Jurkat, Clone E6-1 (cell line): ENCODE measurements around the gene GDPD2. TPM values are rescaled to one million over a fixed set of nuclear protein-coding genes. Genes with fewer than 3 reads are reported as not detected.
"Not testable (repeated sequence)": the region's sequence is repeated elsewhere in the genome, so short reads cannot be mapped to it uniquely, and the experiment has no call there.

ENCODE experiments used
- DNase-seq: peaks from one replicate; pipeline ENCODE4 v3.0.0-alpha.2; 2011; ENCODE audit warnings: low read depth, low spot score
- H3K4me3 ChIP-seq: 2 replicates; pipeline ENCODE4 v1.5.1; 2011; ENCODE audit warnings: mild to moderate bottlenecking, low read length, control low read depth, moderate library complexity
- polyA plus RNA-seq: library from polyadenylated mRNA; unstranded; fragments of >200 nt; gene quantifications from one replicate; pipeline ENCODE4 v1.2.1, GENCODE V29; 2012; ENCODE audit warnings: missing spikeins; ENCODE audit not compliant: insufficient read length, insufficient read depth

The GDPD2 gene, protein sequence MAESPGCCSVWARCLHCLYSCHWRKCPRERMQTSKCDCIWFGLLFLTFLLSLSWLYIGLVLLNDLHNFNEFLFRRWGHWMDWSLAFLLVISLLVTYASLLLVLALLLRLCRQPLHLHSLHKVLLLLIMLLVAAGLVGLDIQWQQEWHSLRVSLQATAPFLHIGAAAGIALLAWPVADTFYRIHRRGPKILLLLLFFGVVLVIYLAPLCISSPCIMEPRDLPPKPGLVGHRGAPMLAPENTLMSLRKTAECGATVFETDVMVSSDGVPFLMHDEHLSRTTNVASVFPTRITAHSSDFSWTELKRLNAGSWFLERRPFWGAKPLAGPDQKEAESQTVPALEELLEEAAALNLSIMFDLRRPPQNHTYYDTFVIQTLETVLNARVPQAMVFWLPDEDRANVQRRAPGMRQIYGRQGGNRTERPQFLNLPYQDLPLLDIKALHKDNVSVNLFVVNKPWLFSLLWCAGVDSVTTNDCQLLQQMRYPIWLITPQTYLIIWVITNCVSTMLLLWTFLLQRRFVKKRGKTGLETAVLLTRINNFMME
- polyA plus RNA-seq: not detected

GRCh38 chrX:70422851-70423341 lies at the start of gene GDPD2:
GDPD2 (plus strand) TSS chrX:70423314; CDS start chrX:70424985, 1,671 bp downstream.
- no peak for DNase-seq
- H3K4me3 ChIP-seq: no peak within 1 kb of the TSS

DNA sequence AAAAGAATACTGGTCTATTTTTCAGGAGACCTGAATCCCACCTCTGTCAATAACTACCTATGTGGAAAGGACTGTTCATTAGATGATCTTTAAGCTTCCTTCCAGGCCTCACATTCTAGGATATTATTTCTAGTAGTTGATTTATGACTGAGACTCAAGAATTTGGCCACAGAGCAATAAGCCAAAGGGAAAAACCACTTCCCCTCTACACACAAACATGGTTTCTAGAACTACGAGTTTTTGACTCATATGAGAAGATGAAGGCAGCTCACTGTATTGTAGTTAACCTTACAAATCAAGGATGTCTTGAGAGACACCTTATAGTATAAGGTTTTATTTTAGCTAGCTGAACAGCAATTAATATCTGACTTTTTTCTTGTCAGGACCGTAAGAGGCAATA lies 36.9 kb upstream of the GDPD2 start:
- no peak overlapping the region for H3K4me3 ChIP-seq
- no peak for DNase-seq

GRCh38 chrX:70398899-70399298 lies 24.2 kb upstream of the GDPD2 start:
- DNase-seq: no peak
- H3K4me3 ChIP-seq: no peak overlapping the region

- DNase-seq, H3K4me3 ChIP-seq: not testable (repeated sequence)
Observed at GRCh38 chrX:70400181-70400580, 22.9 kb upstream of the GDPD2 start.

DNA sequence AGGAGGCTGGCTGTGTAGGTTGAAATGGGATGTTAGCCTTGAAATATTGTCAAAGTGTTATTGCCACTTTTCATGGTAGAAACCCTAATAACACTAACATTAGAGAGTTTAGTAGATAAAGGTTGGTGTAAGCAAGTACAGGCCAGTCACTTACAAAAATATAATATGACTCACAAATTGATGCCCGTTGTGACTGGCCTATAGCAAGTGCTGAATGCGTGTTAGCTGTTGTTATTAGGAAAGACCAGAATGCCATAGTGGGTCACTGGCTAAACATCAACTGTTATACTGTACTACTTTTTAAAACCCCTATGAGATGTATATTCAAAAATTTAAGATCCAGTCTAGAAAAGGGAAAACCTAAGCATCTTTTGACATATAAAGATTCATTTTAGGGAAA lies 20.4 kb upstream of the GDPD2 start:
- DNase-seq: no peak
- H3K4me3 ChIP-seq: no peak overlapping the region

- no peak for DNase-seq
- H3K4me3 ChIP-seq: no peak overlapping the region
Observed at GRCh38 chrX:70405003-70405402, 18.1 kb upstream of the GDPD2 start.

DNA sequence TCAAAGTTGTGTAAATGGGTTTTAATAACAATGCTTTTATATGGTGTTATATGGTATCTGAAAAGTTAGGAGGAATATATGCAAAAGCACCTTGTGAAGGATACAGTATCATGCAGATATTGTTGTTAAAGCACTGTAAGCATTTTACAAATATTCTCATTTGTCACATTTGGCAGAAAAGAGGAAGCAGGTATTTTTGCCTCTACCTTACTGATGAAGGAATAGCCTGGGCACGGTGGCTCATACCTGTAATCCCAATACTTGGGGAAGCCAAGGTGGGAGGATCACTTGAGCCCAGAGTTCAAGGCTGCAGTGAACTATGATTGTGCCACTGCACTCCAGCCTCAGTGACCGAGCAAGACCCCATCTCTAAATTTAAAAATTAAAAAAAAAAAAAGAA lies 12.2 kb upstream of the GDPD2 start:
- H3K4me3 ChIP-seq: no peak overlapping the region
- DNase-seq: no peak

GRCh38 chrX:70411475-70411874 lies 11.6 kb upstream of the GDPD2 start:
- no peak overlapping the region for H3K4me3 ChIP-seq
- DNase-seq: no peak

DNA sequence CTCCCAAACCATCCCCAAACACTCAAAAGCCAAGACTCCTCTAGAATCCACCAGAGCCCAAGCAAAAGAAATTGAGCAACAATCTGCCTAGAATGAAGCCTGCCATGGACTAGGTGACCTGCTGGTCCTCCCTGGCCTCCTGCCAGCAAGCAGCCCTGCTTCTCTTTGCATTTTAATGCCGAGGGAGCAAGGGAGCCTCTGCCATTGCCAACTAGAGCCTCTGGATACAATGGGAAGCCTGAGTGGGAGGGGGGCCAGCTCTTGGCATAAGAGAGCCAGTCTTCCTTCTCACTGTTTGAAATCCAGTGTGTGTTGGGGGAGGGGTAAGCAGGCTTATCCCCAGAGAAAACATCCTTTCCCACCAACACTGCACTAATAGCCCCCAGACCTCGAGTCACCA lies 1.5 kb upstream of the GDPD2 start:
- no peak for DNase-seq
- no peak overlapping the region for H3K4me3 ChIP-seq

- H3K4me3 ChIP-seq: no peak overlapping the region
Observed at GRCh38 chrX:70423936-70424675, 992 bp downstream of the GDPD2 start.

DNA sequence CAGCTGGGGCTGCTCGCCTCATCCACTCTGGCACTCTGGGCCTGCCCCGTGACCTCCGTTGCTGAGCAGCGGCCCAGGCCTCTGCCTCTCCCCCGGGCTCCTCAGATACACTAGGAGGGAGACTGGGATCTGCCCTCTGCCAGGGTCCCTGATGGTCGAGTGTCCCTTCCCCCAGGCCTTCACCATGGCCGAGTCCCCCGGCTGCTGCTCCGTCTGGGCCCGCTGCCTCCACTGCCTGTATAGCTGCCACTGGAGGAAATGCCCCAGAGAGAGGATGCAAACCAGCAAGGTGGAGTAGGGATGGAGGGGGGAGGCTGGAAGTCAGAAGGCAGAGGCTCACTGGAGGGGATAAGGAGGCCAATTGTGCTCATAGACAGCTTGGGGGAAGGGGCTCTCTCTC lies 1.7 kb downstream of the GDPD2 start:
- no peak overlapping the region for H3K4me3 ChIP-seq
- no peak for DNase-seq

More at GRCh38 chrX:70423936-70424675, 992 bp downstream of the GDPD2 start:
- DNase-seq: no peak

DNA sequence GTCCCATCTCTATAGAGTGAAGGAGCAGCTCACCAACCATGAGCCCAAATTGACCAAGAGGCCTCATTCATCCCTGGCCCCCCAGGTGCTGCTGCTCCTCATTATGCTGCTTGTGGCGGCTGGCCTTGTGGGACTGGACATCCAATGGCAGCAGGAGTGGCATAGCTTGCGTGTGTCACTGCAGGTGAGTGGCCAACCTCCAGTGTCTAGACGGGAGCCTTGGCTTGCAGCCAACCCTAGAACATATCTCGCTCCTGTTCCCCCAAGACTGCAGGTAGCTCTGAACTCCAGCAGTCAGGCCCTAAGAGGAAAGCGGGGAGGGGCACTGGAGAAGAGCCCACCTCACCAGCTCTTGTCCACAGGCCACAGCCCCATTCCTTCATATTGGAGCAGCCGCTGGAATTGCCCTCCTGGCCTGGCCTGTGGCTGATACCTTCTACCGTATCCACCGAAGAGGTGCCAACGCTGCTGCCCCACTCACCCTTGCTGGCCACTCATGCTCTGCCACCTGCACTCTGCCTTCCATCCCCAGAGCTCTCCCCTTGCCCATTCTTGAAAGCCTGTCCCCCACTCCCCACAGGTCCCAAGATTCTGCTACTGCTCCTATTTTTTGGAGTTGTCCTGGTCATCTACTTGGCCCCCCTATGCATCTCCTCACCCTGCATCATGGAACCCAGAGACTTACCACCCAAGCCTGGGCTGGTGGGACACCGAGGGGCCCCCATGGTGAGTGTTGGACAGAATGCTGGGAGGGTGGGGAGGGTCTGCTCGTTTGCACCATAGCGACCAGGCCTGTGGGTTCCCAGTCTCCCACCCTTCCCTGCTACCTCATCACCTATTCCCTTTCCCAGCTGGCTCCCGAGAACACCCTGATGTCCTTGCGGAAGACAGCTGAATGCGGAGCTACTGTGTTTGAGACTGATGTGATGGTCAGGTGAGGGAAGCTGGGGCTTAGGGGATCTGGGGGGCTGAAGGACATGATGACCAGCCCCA lies 3.5 kb downstream of the GDPD2 start:
- no peak overlapping the region for H3K4me3 ChIP-seq
- DNase-seq: no peak

- DNase-seq: no peak
Observed at GRCh38 chrX:70427365-70427764, 4.3 kb downstream of the GDPD2 start.

DNA sequence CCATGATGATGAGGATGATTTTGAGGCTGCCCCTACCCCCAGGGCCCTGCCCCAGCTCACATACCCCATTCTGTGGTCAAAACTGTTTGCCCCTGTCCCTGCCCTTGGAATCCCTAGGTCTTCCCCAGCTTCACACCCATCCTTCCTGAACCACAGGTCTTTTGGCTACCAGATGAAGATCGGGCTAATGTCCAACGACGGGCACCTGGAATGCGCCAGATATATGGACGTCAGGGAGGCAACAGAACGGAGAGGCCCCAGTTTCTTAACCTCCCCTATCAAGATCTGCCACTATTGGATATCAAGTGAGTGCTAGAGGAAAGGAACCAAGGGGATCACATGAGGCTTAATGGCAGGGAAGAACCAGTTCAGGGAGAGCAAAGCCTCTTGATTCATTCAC lies 6.6 kb downstream of the GDPD2 start:
- DNase-seq: no peak
- H3K4me3 ChIP-seq: no peak overlapping the region

More at GRCh38 chrX:70427365-70427764, 4.3 kb downstream of the GDPD2 start:
- no peak overlapping the region for H3K4me3 ChIP-seq

GRCh38 chrX:70432936-70433847 lies 10.1 kb downstream of the GDPD2 start:
- H3K4me3 ChIP-seq: peak overlapping the region; percentile 64
- no peak for DNase-seq

GRCh38 chrX:70433848-70434351 lies 10.8 kb downstream of the GDPD2 start:
- peak; percentile 35 for DNase-seq
- peak overlapping the region; percentile 64 for H3K4me3 ChIP-seq

DNA sequence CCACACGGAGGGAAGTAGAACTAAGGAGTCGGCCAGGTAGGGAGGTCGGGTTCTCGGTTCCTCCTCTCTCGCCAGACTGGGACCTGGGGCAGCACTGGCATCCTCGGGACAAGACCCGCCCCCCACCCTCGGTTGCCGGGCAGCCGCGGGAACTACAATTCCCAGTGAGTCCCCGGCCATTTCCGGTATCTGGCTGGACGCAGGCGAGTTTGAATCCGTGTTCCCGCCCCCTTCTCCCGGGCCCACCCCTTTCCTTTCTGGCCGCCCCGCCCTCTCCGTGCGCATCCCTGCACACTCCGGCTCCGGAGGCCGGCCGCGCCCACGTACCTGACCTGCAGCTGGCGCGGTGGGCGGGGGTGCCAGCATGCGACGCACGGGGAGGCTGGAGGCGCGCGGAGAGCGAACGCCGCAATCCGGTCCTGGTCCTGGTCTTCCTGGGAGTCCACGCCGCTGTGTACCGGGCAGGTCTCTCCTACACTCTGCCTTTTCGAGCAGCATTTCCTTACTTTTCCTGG lies 11.3 kb downstream of the GDPD2 start:
- DNase-seq: no peak
- peak overlapping the region; percentile 64 for H3K4me3 ChIP-seq
